Medulla oblongata (tissue), 1 donor: ENCODE data around the gene SAE1.

Experiments
- DNase-seq: peaks from one replicate; pipeline ENCODE4 v3.0.0-alpha.2; 2015; ENCODE audit errors: extremely low spot score

Gene SAE1

GRCh38 chr19:47221080-47221841 lies 90.6 kb downstream of the SAE1 start:
- no peak for DNase-seq

GRCh38 chr19:47221890-47222289 lies 91.3 kb downstream of the SAE1 start:
- no peak for DNase-seq

GRCh38 chr19:47225746-47226425 lies 95.3 kb downstream of the SAE1 start:
- peak; percentile 92 for DNase-seq

- peak; percentile 88 for DNase-seq
Measured at GRCh38 chr19:47226426-47227351, 96.1 kb downstream of the SAE1 start.

GRCh38 chr19:47227352-47228167 lies 96.9 kb downstream of the SAE1 start:
- DNase-seq: peak; percentile 74

- no peak for DNase-seq
Measured at GRCh38 chr19:47228168-47228936, 97.7 kb downstream of the SAE1 start.

- DNase-seq: peak; percentile 50
Measured at GRCh38 chr19:47228937-47229675, 98.5 kb downstream of the SAE1 start.

GRCh38 chr19:47229676-47230053 lies 99.0 kb downstream of the SAE1 start:
- DNase-seq: no peak

GRCh38 chr19:47230054-47230920 lies 99.7 kb downstream of the SAE1 start:
- DNase-seq: peak; percentile 29

- no peak for DNase-seq
Measured at GRCh38 chr19:47230921-47231214, 100.2 kb downstream of the SAE1 start, which contains the start of gene BBC3. BBC3 (minus strand) TSS chr19:47231199; CDS start chr19:47228431, 2,768 bp downstream.

- DNase-seq: peak; percentile 78
Measured at GRCh38 chr19:47231215-47232054, 100.8 kb downstream of the SAE1 start.

GRCh38 chr19:47232422-47233211 lies 102.0 kb downstream of the SAE1 start:
- no peak for DNase-seq

- no peak for DNase-seq
Measured at GRCh38 chr19:47236072-47236675, 105.5 kb downstream of the SAE1 start.

- DNase-seq: no peak
Measured at GRCh38 chr19:47239152-47239551, 108.5 kb downstream of the SAE1 start.

- peak; percentile 70 for DNase-seq
Measured at GRCh38 chr19:47239610-47240296, 109.1 kb downstream of the SAE1 start.

GRCh38 chr19:47240556-47240955 lies 109.9 kb downstream of the SAE1 start:
- DNase-seq: no peak
